Measurements from ENCODE around the gene MEIS2. TPM values are rescaled to one million over a fixed set of nuclear protein-coding genes. Genes with fewer than 3 reads are reported as not detected.

MEIS2 gene
- total RNA-seq, 1 donor, result 17.7 TPM

- H3K4me2 ChIP-seq (ENCODE audit: insufficient read depth, low read length), result peak overlapping the region; percentile 51
- no peak for TF ChIP-seq CTCF (IDR thresholded peaks at IDR 0.05; ENCODE audit: extremely low read depth, low read depth, low read length)
Measured at GRCh38 chr15:37106490-37107001, 6.2 kb upstream of the MEIS2 start.

GRCh38 chr15:37105889-37106288, 5.5 kb upstream of the MEIS2 start:
- Histone ChIP-seq H3K4me1 (ENCODE audit: insufficient read depth, low read length) (no peaks in the 10 kb centered on the region), H4K20me1 (ENCODE audit: insufficient read depth, low read length) (no peaks in the 10 kb centered on the region), H3K79me2 (ENCODE audit: insufficient read depth, low read length) (no peaks in the 10 kb centered on the region), H3K27ac (ENCODE audit: low read depth, low read length) (no peak overlapping the region), H3K27me3 (ENCODE audit: insufficient read depth, low read length) (peaks cover 31% of the 10 kb centered on the region), H3K4me3 (ENCODE audit: insufficient read depth, low read length) (no peak overlapping the region), H3K4me2 (ENCODE audit: insufficient read depth, low read length) (no peak overlapping the region), H3K9me3 (ENCODE audit: low read depth, low read length) (no peaks in the 10 kb centered on the region), H2AFZ (ENCODE audit: low read length) (no peak overlapping the region), H3K36me3 (ENCODE audit: insufficient read depth, low read length) (no peaks in the 10 kb centered on the region)
- no peak for DNase-seq (ENCODE audit: insufficient read length, low spot score, missing footprints)
- TF ChIP-seq CTCF (IDR thresholded peaks at IDR 0.05; ENCODE audit: extremely low read depth, low read depth, low read length), result no peak

More at GRCh38 chr15:37106490-37107001, 6.2 kb upstream of the MEIS2 start:
- H2AFZ ChIP-seq (ENCODE audit: low read length), result no peak overlapping the region
- H3K27ac ChIP-seq (ENCODE audit: low read depth, low read length), result no peak overlapping the region
- DNase-seq (ENCODE audit: insufficient read length, low spot score, missing footprints), result peak; percentile 43
- H3K4me3 ChIP-seq (ENCODE audit: insufficient read depth, low read length), result peak overlapping the region; percentile 19
- H3K79me2 ChIP-seq (ENCODE audit: insufficient read depth, low read length), result no peaks in the 10 kb centered on the region
- H3K27me3 ChIP-seq (ENCODE audit: insufficient read depth, low read length), result peaks cover 33% of the 10 kb centered on the region
- H3K9me3 ChIP-seq (ENCODE audit: low read depth, low read length), result no peaks in the 10 kb centered on the region
- no peaks in the 10 kb centered on the region for H3K36me3 ChIP-seq (ENCODE audit: insufficient read depth, low read length)
- H3K4me1 ChIP-seq (ENCODE audit: insufficient read depth, low read length), result no peaks in the 10 kb centered on the region
- H4K20me1 ChIP-seq (ENCODE audit: insufficient read depth, low read length), result no peaks in the 10 kb centered on the region

- Histone ChIP-seq H3K9me3 (ENCODE audit: low read depth, low read length) (no peaks in the 10 kb centered on the region), H3K4me3 (ENCODE audit: insufficient read depth, low read length) (no peak overlapping the region), H3K4me2 (ENCODE audit: insufficient read depth, low read length) (no peak overlapping the region), H3K27me3 (ENCODE audit: insufficient read depth, low read length) (peaks cover 23% of the 10 kb centered on the region), H2AFZ (ENCODE audit: low read length) (no peak overlapping the region), H3K4me1 (ENCODE audit: insufficient read depth, low read length) (no peaks in the 10 kb centered on the region), H3K27ac (ENCODE audit: low read depth, low read length) (no peak overlapping the region), H4K20me1 (ENCODE audit: insufficient read depth, low read length) (no peaks in the 10 kb centered on the region), H3K79me2 (ENCODE audit: insufficient read depth, low read length) (no peaks in the 10 kb centered on the region), H3K36me3 (ENCODE audit: insufficient read depth, low read length) (no peaks in the 10 kb centered on the region)
- no peak for DNase-seq (ENCODE audit: insufficient read length, low spot score, missing footprints)
- TF ChIP-seq CTCF (IDR thresholded peaks at IDR 0.05; ENCODE audit: extremely low read depth, low read depth, low read length), result no peak
Measured at GRCh38 chr15:37105029-37105428, 4.7 kb upstream of the MEIS2 start.

GRCh38 chr15:37104424-37104981, 4.2 kb upstream of the MEIS2 start:
- no peak for TF ChIP-seq CTCF (IDR thresholded peaks at IDR 0.05; ENCODE audit: extremely low read depth, low read depth, low read length)
- Histone ChIP-seq H3K27ac (ENCODE audit: low read depth, low read length) (no peak overlapping the region), H3K27me3 (ENCODE audit: insufficient read depth, low read length) (peaks cover 17% of the 10 kb centered on the region), H4K20me1 (ENCODE audit: insufficient read depth, low read length) (no peaks in the 10 kb centered on the region), H2AFZ (ENCODE audit: low read length) (no peak overlapping the region), H3K4me1 (ENCODE audit: insufficient read depth, low read length) (no peaks in the 10 kb centered on the region), H3K9me3 (ENCODE audit: low read depth, low read length) (no peaks in the 10 kb centered on the region), H3K36me3 (ENCODE audit: insufficient read depth, low read length) (no peaks in the 10 kb centered on the region), H3K79me2 (ENCODE audit: insufficient read depth, low read length) (peaks cover 2% of the 10 kb centered on the region), H3K4me2 (ENCODE audit: insufficient read depth, low read length) (no peak overlapping the region), H3K4me3 (ENCODE audit: insufficient read depth, low read length) (no peak overlapping the region)
- DNase-seq (ENCODE audit: insufficient read length, low spot score, missing footprints), result no peak
